Measurements from ENCODE around the gene TOP3A.

- TF ChIP-seq CTCF (IDR thresholded peaks at IDR 0.05) (no peak), POLR2A (IDR thresholded peaks at IDR 0.05) (no peak), POLR2AphosphoS5 (IDR thresholded peaks at IDR 0.05) (no peak)
Observed at GRCh38 chr17:18326572-18326971, 11.8 kb upstream of the TOP3A start.

All from prostate gland (tissue), 2 donors.